ENCODE measurements around the gene NME3.
"Not testable (repeated sequence)": the region's sequence is repeated elsewhere in the genome, so short reads cannot be mapped to it uniquely, and the experiment has no call there.

Gene NME3

GRCh38 chr16:1771188-1771863 lies at the start of gene NME3:
NME3 (minus strand) TSS chr16:1771543; CDS start chr16:1771534, 9 bp downstream.
- DNase-seq (ENCODE audit: low read depth): peak; percentile 43

GRCh38 chr16:1820946-1821290 lies 49.6 kb upstream of the NME3 start:
- no peak for DNase-seq (ENCODE audit: low read depth)

- no peak for DNase-seq (ENCODE audit: low read depth)
Measured at GRCh38 chr16:1820096-1820945, 49.0 kb upstream of the NME3 start.

GRCh38 chr16:1819611-1820010 lies 48.3 kb upstream of the NME3 start:
- no peak for DNase-seq (ENCODE audit: low read depth)

- no peak for DNase-seq (ENCODE audit: low read depth)
Measured at GRCh38 chr16:1818873-1819525, 47.7 kb upstream of the NME3 start.

GRCh38 chr16:1818204-1818872 lies 47.0 kb upstream of the NME3 start:
- no peak for DNase-seq (ENCODE audit: low read depth)

GRCh38 chr16:1817716-1818115 lies 46.4 kb upstream of the NME3 start:
- DNase-seq (ENCODE audit: low read depth): no peak

GRCh38 chr16:1817276-1817589 lies 45.9 kb upstream of the NME3 start:
- no peak for DNase-seq (ENCODE audit: low read depth)

- DNase-seq (ENCODE audit: low read depth): no peak
Measured at GRCh38 chr16:1816396-1817275, 45.3 kb upstream of the NME3 start.

- DNase-seq (ENCODE audit: low read depth): no peak
Measured at GRCh38 chr16:1815461-1815860, 44.1 kb upstream of the NME3 start.

GRCh38 chr16:1812732-1813163 lies 41.4 kb upstream of the NME3 start:
- DNase-seq (ENCODE audit: low read depth): peak; percentile 40

- DNase-seq (ENCODE audit: low read depth): no peak
Measured at GRCh38 chr16:1810536-1810935, 39.2 kb upstream of the NME3 start.

GRCh38 chr16:1810106-1810505 lies 38.8 kb upstream of the NME3 start:
- no peak for DNase-seq (ENCODE audit: low read depth)

- no peak for DNase-seq (ENCODE audit: low read depth)
Measured at GRCh38 chr16:1809281-1809801, 38.0 kb upstream of the NME3 start.

- no peak for DNase-seq (ENCODE audit: low read depth)
Measured at GRCh38 chr16:1808691-1809090, 37.3 kb upstream of the NME3 start.

- no peak for DNase-seq (ENCODE audit: low read depth)
Measured at GRCh38 chr16:1807626-1808025, 36.3 kb upstream of the NME3 start.

GRCh38 chr16:1800701-1801100 lies 29.4 kb upstream of the NME3 start:
- no peak for DNase-seq (ENCODE audit: low read depth)

- not testable (repeated sequence) for DNase-seq (ENCODE audit: low read depth)
Measured at GRCh38 chr16:1799263-1799662, 27.9 kb upstream of the NME3 start.

GRCh38 chr16:1794908-1795666 lies 23.7 kb upstream of the NME3 start:
- DNase-seq (ENCODE audit: low read depth): no peak

- no peak for DNase-seq (ENCODE audit: low read depth)
Measured at GRCh38 chr16:1794221-1794871, 23.0 kb upstream of the NME3 start.

Data from stromal cell of bone marrow (primary cell).